ENCODE data around the gene CORO2A. TPM values are rescaled to one million over a fixed set of nuclear protein-coding genes. Genes with fewer than 3 reads are reported as not detected.

The CORO2A gene
- total RNA-seq, 1 donor from 2014 or later = 2.4 TPM

- Histone ChIP-seq H3F3A (ENCODE audit: low read depth) (peaks cover 15% of the 10 kb centered on the region), H3K9me3 (ENCODE audit: low read depth) (no peaks in the 10 kb centered on the region), H3K27me3 (peaks cover 20% of the 10 kb centered on the region), H3K4me2 (no peak overlapping the region), H3K79me2 (ENCODE audit: low read depth) (no peaks in the 10 kb centered on the region), H3K27ac (no peak overlapping the region), H3K9ac (no peak overlapping the region), H3K36me3 (no peaks in the 10 kb centered on the region), H4K20me1 (ENCODE audit: low read depth) (no peaks in the 10 kb centered on the region), H3K4me3 (no peak overlapping the region), H2AFZ (replicated peaks) (no peak overlapping the region), H3K4me1 (peaks cover 6% of the 10 kb centered on the region)
- H3K27me3 Mint-ChIP-seq (ENCODE audit: insufficient read depth, low read depth) = peaks cover 15% of the 10 kb centered on the region
- TF ChIP-seq CTCF (IDR thresholded peaks at IDR 0.05) = no peak
- H3K9me3 Mint-ChIP-seq = no peaks in the 10 kb centered on the region
- no peaks in the 10 kb centered on the region for H3K36me3 Mint-ChIP-seq
- H3K4me1 Mint-ChIP-seq = peaks cover 7% of the 10 kb centered on the region
- no peak for DNase-seq (ENCODE audit: low spot score)
- H3K4me3 Mint-ChIP-seq = peak overlapping the region; percentile 25
- H3K27ac Mint-ChIP-seq = no peak overlapping the region
Observed at GRCh38 chr9:98187926-98188325, 4.5 kb downstream of the CORO2A start.

- Histone ChIP-seq H3K4me3 (no peak overlapping the region), H3K36me3 (no peaks in the 10 kb centered on the region), H3K9me3 (ENCODE audit: low read depth) (no peaks in the 10 kb centered on the region), H3K79me2 (ENCODE audit: low read depth) (no peaks in the 10 kb centered on the region), H3K27me3 (peaks cover 8% of the 10 kb centered on the region), H3K27ac (no peak overlapping the region), H3K9ac (no peak overlapping the region), H2AFZ (replicated peaks) (no peak overlapping the region), H3K4me1 (peaks cover 10% of the 10 kb centered on the region), H3K4me2 (no peak overlapping the region), H4K20me1 (ENCODE audit: low read depth) (no peaks in the 10 kb centered on the region), H3F3A (ENCODE audit: low read depth) (peaks cover 1% of the 10 kb centered on the region)
- DNase-seq (ENCODE audit: low spot score) = no peak
- TF ChIP-seq EZH2 (IDR thresholded peaks at IDR 0.05) = no peak
- TF ChIP-seq EZH2phosphoT487 (IDR thresholded peaks at IDR 0.05) = no peak
- no peak for TF ChIP-seq CTCF (IDR thresholded peaks at IDR 0.05)
- Mint-ChIP-seq H3K36me3 (no peaks in the 10 kb centered on the region), H3K4me3 (no peak overlapping the region), H3K27me3 (ENCODE audit: insufficient read depth, low read depth) (peaks cover 17% of the 10 kb centered on the region), H3K27ac (no peak overlapping the region), H3K4me1 (peaks cover 10% of the 10 kb centered on the region), H3K9me3 (no peaks in the 10 kb centered on the region)
Observed at GRCh38 chr9:98186236-98186635, 6.2 kb downstream of the CORO2A start.

GRCh38 chr9:98185611-98186171 is 6.7 kb downstream of the CORO2A start:
- H3K36me3 ChIP-seq = no peaks in the 10 kb centered on the region

More at GRCh38 chr9:98185611-98186171, 6.7 kb downstream of the CORO2A start:
- Histone ChIP-seq H3K4me1 (peaks cover 10% of the 10 kb centered on the region), H3K27me3 (peaks cover 3% of the 10 kb centered on the region), H3F3A (ENCODE audit: low read depth) (no peaks in the 10 kb centered on the region), H4K20me1 (ENCODE audit: low read depth) (no peaks in the 10 kb centered on the region), H3K4me3 (no peak overlapping the region), H3K9ac (no peak overlapping the region), H3K27ac (no peak overlapping the region), H3K79me2 (ENCODE audit: low read depth) (no peaks in the 10 kb centered on the region), H2AFZ (replicated peaks) (no peak overlapping the region), H3K9me3 (ENCODE audit: low read depth) (no peaks in the 10 kb centered on the region), H3K4me2 (no peak overlapping the region)
- peaks cover 10% of the 10 kb centered on the region for H3K4me1 Mint-ChIP-seq
- DNase-seq (ENCODE audit: low spot score) = no peak
- no peaks in the 10 kb centered on the region for H3K36me3 Mint-ChIP-seq
- H3K4me3 Mint-ChIP-seq = no peak overlapping the region
- no peak for TF ChIP-seq EZH2phosphoT487 (IDR thresholded peaks at IDR 0.05)
- TF ChIP-seq CTCF (IDR thresholded peaks at IDR 0.05) = no peak
- no peak for TF ChIP-seq EZH2 (IDR thresholded peaks at IDR 0.05)
- H3K27ac Mint-ChIP-seq = no peak overlapping the region
- no peaks in the 10 kb centered on the region for H3K9me3 Mint-ChIP-seq
- peaks cover 17% of the 10 kb centered on the region for H3K27me3 Mint-ChIP-seq (ENCODE audit: insufficient read depth, low read depth)

Data from neural progenitor cell (in vitro differentiated cells).